Endothelial cell of umbilical vein (primary cell): Measurements from ENCODE around the gene SIM1. TPM values are rescaled to one million over a fixed set of nuclear protein-coding genes. Genes with fewer than 3 reads are reported as not detected.
A peak's percentile ranks its signal among the peaks of the same experiment; 100 is the strongest.

Experiments
- BruUV-seq: library from RNA; stranded (reverse); fragments of 400-500 nt; replicated peaks from 2 replicates; lab custom pipeline; 2021; lab: Mats Ljungman, UMichigan
- CTCF ChIA-PET: fragments of 300-600, 350-600 bp; sonication (Branson Sonifier 250); formaldehyde crosslinking; loops from one replicate; lab custom pipeline; 2021; ENCODE audit warnings: antibody characterized with exemption, inconsistent platforms; lab: Charles Lee
- POLR2A ChIA-PET: fragments of 300-600, 350-600 bp; sonication (Branson Sonifier 250); formaldehyde crosslinking; loops from one replicate; lab custom pipeline; 2021; ENCODE audit warnings: antibody characterized with exemption, inconsistent platforms; lab: Charles Lee
- DNase-seq: peaks from one replicate; pipeline ENCODE4 v3.0.0-alpha.2; 2011; ENCODE audit warnings: low read depth, low spot score
- FAIRE-seq: peaks from 2 replicates; lab custom pipeline; 2011; peaks lifted over from hg19 to GRCh38; lab: Jason Lieb, UNC
- H2AFZ ChIP-seq: 2 replicates; pipeline ENCODE4 v1.6.0; 2012; ENCODE audit warnings: low read depth, low read length, control low read depth, inconsistent platforms
- H3K27ac ChIP-seq: 2 replicates; pipeline ENCODE4 v1.5.1; 2011; ENCODE audit warnings: low read depth, mild to moderate bottlenecking, control low read depth, low read length, moderate library complexity; ENCODE audit not compliant: insufficient read depth
- H3K27me3 ChIP-seq, 2 experiments: 2 replicates each; pipeline versions ENCODE4 v1.6.0 to v1.6.1; 2011; ENCODE audit warnings: low read length in 2 of 2, mixed read lengths in 1 of 2; ENCODE audit not compliant: control insufficient read depth in 2 of 2, insufficient read depth in 2 of 2
- H3K36me3 ChIP-seq, 2 experiments: 2 replicates in 1 of 2; 3 replicates in 1 of 2; pipeline ENCODE4 v1.5.1; 2011; ENCODE audit warnings: low read length in 2 of 2, mild to moderate bottlenecking in 1 of 2, moderate library complexity in 1 of 2; ENCODE audit not compliant: control insufficient read depth in 2 of 2, insufficient read depth in 2 of 2; ENCODE audit errors: extremely low read depth in 1 of 2
- H3K4me1 ChIP-seq: 3 replicates; pipeline ENCODE4 v1.5.1; 2011; ENCODE audit warnings: mild to moderate bottlenecking, low read length; ENCODE audit not compliant: control insufficient read depth, insufficient read depth; ENCODE audit errors: extremely low read depth
- H3K4me2 ChIP-seq: 2 replicates; pipeline ENCODE4 v1.6.1; 2011; ENCODE audit warnings: low read length, control low read depth, mixed read lengths; ENCODE audit not compliant: insufficient read depth
- H3K4me3 ChIP-seq, 3 experiments: fragments of 200-600 bp in 1 of 3; sonication (generic), shearing (Covaris generic) in 1 of 3; replicated peaks in 1 of 3; 2 replicates each; pipeline ENCODE4 v1.5.1; 2011 to 2016; ENCODE audit warnings: control low read depth in 3 of 3, low read length in 3 of 3, mild to moderate bottlenecking in 2 of 3, inconsistent platforms in 1 of 3, low read depth in 1 of 3, moderate library complexity in 1 of 3; ENCODE audit not compliant: insufficient read depth in 1 of 3
- H3K79me2 ChIP-seq: 2 replicates; pipeline ENCODE4 v1.6.0; 2012; ENCODE audit warnings: low read length, inconsistent platforms; ENCODE audit not compliant: control insufficient read depth, insufficient read depth
- H3K9ac ChIP-seq: replicated peaks from 2 replicates; pipeline ENCODE3; 2011; ENCODE audit warnings: low read length, control low read depth; ENCODE audit not compliant: insufficient read depth; ENCODE audit errors: extremely low read depth
- H3K9me1 ChIP-seq: replicated peaks from 3 replicates; pipeline ENCODE4 v1.6.0; 2011; ENCODE audit warnings: mild to moderate bottlenecking, low read length; ENCODE audit not compliant: control insufficient read depth, insufficient read depth; ENCODE audit errors: extremely low read depth
- H3K9me3 ChIP-seq: replicated peaks from 2 replicates; pipeline ENCODE4 v1.5.1; 2012; ENCODE audit warnings: low read length, inconsistent platforms; ENCODE audit not compliant: control insufficient read depth, insufficient read depth
- H4K20me1 ChIP-seq: replicated peaks from 2 replicates; pipeline ENCODE3; 2011; ENCODE audit warnings: mild to moderate bottlenecking, low read length; ENCODE audit not compliant: control insufficient read depth, insufficient read depth; ENCODE audit errors: extremely low read depth
- EZH2 ChIP-seq: IDR thresholded peaks from 2 replicates; pipeline ENCODE4 v1.6.1; 2012; ENCODE audit warnings: borderline replicate concordance, low read depth, mild to moderate bottlenecking, moderate library complexity, low read length, inconsistent platforms; ENCODE audit not compliant: severe bottlenecking
- FOS ChIP-seq: IDR thresholded peaks from 2 replicates; pipeline ENCODE4 v1.6.1; 2011; ENCODE audit warnings: mild to moderate bottlenecking, low read length, moderate library complexity, borderline replicate concordance; ENCODE audit not compliant: insufficient read depth
- GATA2 ChIP-seq: IDR thresholded peaks from 2 replicates; pipeline ENCODE4 v1.7.0; 2011; ENCODE audit warnings: low read depth, mild to moderate bottlenecking, moderate library complexity, mixed read lengths, low read length; ENCODE audit not compliant: insufficient read length, insufficient read depth
- JUN ChIP-seq: IDR thresholded peaks from 2 replicates; pipeline ENCODE4 v1.6.1; 2011; ENCODE audit warnings: borderline replicate concordance, low read depth; ENCODE audit not compliant: insufficient read length, insufficient read depth
- POLR2A ChIP-seq: IDR thresholded peaks from 2 replicates; pipeline ENCODE4 v1.6.1; 2012; ENCODE audit warnings: low read depth, mild to moderate bottlenecking, control low read depth, low read length
- POLR2AphosphoS5 ChIP-seq: IDR thresholded peaks from 2 replicates; pipeline ENCODE4 v1.6.1; 2012; ENCODE audit warnings: low read depth, mild to moderate bottlenecking, control low read depth, low read length, moderate library complexity; ENCODE audit not compliant: insufficient read depth
- dilution Hi-C: fragments of 300-500 bp; cut with MboI; formaldehyde crosslinking; loops from one replicate; pipeline ENCODE4 v1.15.0; 2019; ENCODE audit warnings: low sequenced_read_pairs; ENCODE audit not compliant: extremely low pct_ligation_motif_present
- intact Hi-C: fragments of 100-400 bp; cut with micrococcal nuclease; formaldehyde crosslinking; loops from one replicate; pipeline ENCODE4 v1.10.0; 2022
- polyA plus RNA-seq, 4 experiments: library from polyadenylated mRNA; depleted of rRNA in 3 of 4; stranded (reverse) in 3 of 4; unstranded in 1 of 4; fragments of >200 nt; gene quantifications; 2 replicates each; pipeline versions ENCODE4 v1.2.1 to v1.2.3, GENCODE V29; 2011 to 2012; ENCODE audit warnings: missing spikeins in 1 of 4
- total RNA-seq: library from RNA; stranded (reverse); gene quantifications from 2 replicates; pipeline ENCODE4 v1.2.3, GENCODE V29; 2021
- TF ChIP-seq, protein P1 (sequence below): IDR thresholded peaks from 2 replicates; pipeline ENCODE4 v1.6.1; 2011; ENCODE audit not compliant: insufficient read depth, insufficient read length
- TF ChIP-seq, protein P2 (sequence below), 2 donors: IDR thresholded peaks; 1 replicate in 1 of 2; 2 replicates in 1 of 2; pipeline ENCODE4 v1.5.1; 2011; ENCODE audit warnings: low read length in 2 of 2, mild to moderate bottlenecking in 2 of 2, moderate library complexity in 2 of 2, control low read depth in 1 of 2, inconsistent platforms in 1 of 2, low read depth in 1 of 2; ENCODE audit not compliant: insufficient read depth in 1 of 2; ENCODE audit errors: extremely low read depth in 1 of 2

Gene SIM1
- total and polyA plus RNA-seq, 2 donors (not counting 3 experiments of a cell fraction or from before 2014, with no cell fraction given): 0.14 to 0.29 TPM

DNA sequence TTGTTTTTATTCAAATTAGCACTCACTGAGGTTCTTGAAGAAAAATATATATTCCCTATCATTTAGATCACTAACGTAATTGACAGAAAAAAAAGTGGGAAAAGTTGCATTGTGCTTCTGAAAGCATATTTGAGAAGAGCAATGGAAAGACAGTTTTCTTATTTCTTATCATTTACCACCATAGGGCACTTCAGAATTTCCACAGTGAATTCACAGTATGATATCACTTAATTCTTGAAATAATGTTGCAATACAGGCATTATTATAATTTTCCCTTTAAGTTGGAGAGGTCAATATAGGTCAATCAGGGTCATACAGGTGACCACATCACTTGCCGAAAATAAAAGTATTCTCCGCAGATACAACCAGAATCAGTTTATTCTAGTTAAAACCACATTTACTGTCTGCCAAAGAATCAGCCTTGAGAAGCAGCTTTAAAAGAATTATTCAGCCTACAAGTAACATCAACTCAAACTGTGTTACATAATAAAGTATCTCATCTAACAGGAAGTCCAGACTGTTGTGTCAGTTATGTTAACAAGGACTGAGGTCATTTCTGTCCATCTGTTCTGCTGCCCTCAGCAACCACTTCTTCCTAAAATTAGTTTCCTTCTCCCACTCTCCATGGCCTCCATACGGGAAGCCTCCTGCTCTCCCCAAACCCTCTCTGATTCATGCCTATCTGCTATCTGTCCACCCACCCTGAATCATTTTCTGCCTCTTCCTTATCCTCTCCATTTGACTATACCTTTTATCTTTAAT is 121.2 kb downstream of the SIM1 start:
- Histone ChIP-seq H3K9me1 (no peaks in the 10 kb centered on the region), H3K4me2 (peak overlapping the region; percentile 72), H3K9me3 (no peaks in the 10 kb centered on the region), H3K9ac (no peak overlapping the region), H3K36me3 (no peaks in the 10 kb centered on the region), H3K4me1 (peaks cover 38% of the 10 kb centered on the region), H2AFZ (no peak overlapping the region), H4K20me1 (no peaks in the 10 kb centered on the region), H3K4me3 (no peak overlapping the region), H3K27ac (peak overlapping the region; percentile 39), H3K27me3 (no peaks in the 10 kb centered on the region), H3K79me2 (no peaks in the 10 kb centered on the region)
- intact Hi-C loops: loop anchor here (1.0 to 5.0 kb wide), 4 partner anchors 43 to 119 kb away; partner anchors contain the start of gene SIM1
- no TSS peak for BruUV-seq
- DNase-seq (peak; percentile 38), FAIRE-seq (no peak)
- ChIA-PET POLR2A (interaction anchor here (1.0 kb wide), 1 partner anchor 47 kb away, joined by 3 read pairs; no protein-coding TSS in a partner anchor), CTCF (interaction anchor here (1.6 kb wide), 1 partner anchor 39 kb away, joined by 5 read pairs; no protein-coding TSS in a partner anchor)
- dilution Hi-C loops: no loop called here
- TF ChIP-seq POLR2A (no peak), POLR2AphosphoS5 (no peak), GATA2 (peak; percentile 23), FOS (peak; percentile 9)

DNA sequence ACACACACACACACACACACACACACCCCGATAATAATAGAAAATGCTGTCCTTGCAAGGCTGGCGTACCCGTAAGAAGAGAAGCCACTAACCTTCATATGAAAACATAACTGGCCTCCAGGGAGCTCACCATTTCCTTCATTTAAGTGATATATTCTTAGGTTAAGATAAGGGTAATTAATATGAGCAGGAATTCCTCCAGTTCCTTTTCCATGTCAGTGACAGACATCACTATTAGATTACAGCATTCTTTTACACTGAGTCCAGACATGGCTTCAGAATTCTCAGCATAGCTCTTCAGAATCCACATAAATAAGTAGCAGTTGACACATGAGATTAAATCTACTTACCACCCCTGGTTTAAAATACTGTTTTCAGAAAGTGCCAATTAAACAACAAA is 121.9 kb downstream of the SIM1 start:
- Histone ChIP-seq H3K9me3 (no peaks in the 10 kb centered on the region), H3K9me1 (no peaks in the 10 kb centered on the region), H3K36me3 (no peaks in the 10 kb centered on the region), H2AFZ (peak overlapping the region; percentile 58), H3K4me3 (no peak overlapping the region), H4K20me1 (no peaks in the 10 kb centered on the region), H3K79me2 (no peaks in the 10 kb centered on the region), H3K27ac (peak overlapping the region; percentile 39), H3K9ac (no peak overlapping the region), H3K27me3 (no peaks in the 10 kb centered on the region), H3K4me2 (peak overlapping the region; percentile 72), H3K4me1 (peaks cover 38% of the 10 kb centered on the region)
- no TSS peak for BruUV-seq
- intact Hi-C loops (loop anchor here (1.0 to 5.0 kb wide), 4 partner anchors 43 to 119 kb away; partner anchors contain the start of gene SIM1), dilution Hi-C loops (no loop called here)
- peak; percentile 82 for DNase-seq
- peak; percentile 43 for FAIRE-seq
- POLR2A ChIA-PET: interaction anchor here (1.0 kb wide), 1 partner anchor 46 kb away, joined by 3 read pairs; no protein-coding TSS in a partner anchor
- TF ChIP-seq FOS (no peak), GATA2 (peak; percentile 65), POLR2A (no peak), EZH2 (no peak), JUN (peak; percentile 39)
- TF ChIP-seq, protein P1, sequence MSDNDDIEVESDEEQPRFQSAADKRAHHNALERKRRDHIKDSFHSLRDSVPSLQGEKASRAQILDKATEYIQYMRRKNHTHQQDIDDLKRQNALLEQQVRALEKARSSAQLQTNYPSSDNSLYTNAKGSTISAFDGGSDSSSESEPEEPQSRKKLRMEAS: no peak
- TF ChIP-seq, protein P2, sequence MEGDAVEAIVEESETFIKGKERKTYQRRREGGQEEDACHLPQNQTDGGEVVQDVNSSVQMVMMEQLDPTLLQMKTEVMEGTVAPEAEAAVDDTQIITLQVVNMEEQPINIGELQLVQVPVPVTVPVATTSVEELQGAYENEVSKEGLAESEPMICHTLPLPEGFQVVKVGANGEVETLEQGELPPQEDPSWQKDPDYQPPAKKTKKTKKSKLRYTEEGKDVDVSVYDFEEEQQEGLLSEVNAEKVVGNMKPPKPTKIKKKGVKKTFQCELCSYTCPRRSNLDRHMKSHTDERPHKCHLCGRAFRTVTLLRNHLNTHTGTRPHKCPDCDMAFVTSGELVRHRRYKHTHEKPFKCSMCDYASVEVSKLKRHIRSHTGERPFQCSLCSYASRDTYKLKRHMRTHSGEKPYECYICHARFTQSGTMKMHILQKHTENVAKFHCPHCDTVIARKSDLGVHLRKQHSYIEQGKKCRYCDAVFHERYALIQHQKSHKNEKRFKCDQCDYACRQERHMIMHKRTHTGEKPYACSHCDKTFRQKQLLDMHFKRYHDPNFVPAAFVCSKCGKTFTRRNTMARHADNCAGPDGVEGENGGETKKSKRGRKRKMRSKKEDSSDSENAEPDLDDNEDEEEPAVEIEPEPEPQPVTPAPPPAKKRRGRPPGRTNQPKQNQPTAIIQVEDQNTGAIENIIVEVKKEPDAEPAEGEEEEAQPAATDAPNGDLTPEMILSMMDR (IDR thresholded peaks at IDR 0.05; ENCODE audit: extremely low read depth in 1 of 2, insufficient read depth in 1 of 2, low read depth in 1 of 2, low read length in 2 of 2): no peak
- CTCF ChIA-PET: interaction anchor here (1.6 to 1.7 kb wide), 2 partner anchors 38 to 166 kb away, joined by 5 to 6 read pairs; no protein-coding TSS in a partner anchor
